ENCODE data around the gene STARD9.
A peak's percentile ranks its signal among the peaks of the same experiment; 100 is the strongest.

Gene STARD9

DNA sequence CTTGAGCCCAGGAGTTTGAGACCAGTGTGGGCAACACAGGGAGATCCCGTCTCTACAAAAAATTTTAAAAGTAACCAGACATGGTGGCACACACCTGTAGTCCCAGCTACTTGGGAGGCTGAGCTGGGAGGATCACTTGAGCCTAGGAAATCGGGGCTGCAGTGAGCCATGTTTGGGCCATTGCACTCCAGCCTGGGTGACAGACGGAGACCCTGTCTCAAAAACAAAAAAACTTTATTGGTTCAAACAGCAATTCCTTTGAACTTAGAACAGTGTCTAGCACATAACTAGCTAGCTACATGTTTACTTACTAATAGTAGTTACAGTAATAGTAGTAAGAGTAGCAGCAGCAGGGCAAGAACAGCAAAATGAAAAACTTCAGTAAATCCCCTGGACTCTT, 16.7 kb upstream of the STARD9 start:
- no peak overlapping the region for H3K9ac ChIP-seq (ENCODE audit: low read depth, low read length)
- no peak overlapping the region for H3K4me2 ChIP-seq (ENCODE audit: low read length)
- H3K27me3 ChIP-seq (ENCODE audit: control insufficient read depth, insufficient read depth, low read length), result no peaks in the 10 kb centered on the region
- peaks cover 26% of the 10 kb centered on the region for H3K36me3 ChIP-seq (ENCODE audit: insufficient read depth, low read length)
- H3K4me1 ChIP-seq (ENCODE audit: control insufficient read depth, insufficient read depth, low read length), result no peaks in the 10 kb centered on the region
- H3K9me3 ChIP-seq (replicated peaks; ENCODE audit: low read length), result no peaks in the 10 kb centered on the region
- no peak overlapping the region for H3K4me3 ChIP-seq (ENCODE audit: low read length)

DNA sequence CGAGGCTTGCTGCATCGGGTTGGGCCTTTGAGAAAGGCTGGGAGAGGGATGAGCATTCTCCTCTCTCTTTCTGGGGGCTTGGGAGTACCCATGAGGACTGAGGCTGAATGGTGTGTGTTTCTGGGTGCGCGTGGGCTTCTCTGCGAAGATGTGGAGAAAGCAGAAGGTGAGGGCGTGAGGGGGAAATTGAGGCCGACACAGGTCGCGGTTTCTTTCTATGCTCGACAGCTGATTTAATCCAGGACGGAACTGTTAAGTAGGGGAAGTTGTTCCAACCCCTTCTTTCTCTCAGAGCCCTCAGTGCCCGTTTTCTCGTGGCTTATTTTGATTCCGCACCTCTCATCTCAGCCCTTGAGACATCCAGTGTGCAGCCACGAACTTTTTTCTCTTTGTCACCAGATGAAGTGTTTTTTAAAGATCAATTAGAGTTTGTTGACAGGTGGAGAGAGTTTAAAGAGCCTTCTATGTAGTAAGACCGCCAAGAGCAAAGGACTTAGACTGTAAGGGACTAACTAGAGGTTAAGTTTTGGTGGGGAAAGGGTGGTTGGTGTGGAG, 711 bp downstream of the STARD9 start:
- Histone ChIP-seq H3K4me3 (ENCODE audit: low read length) (peak overlapping the region; percentile 89), H3K27me3 (ENCODE audit: control insufficient read depth, insufficient read depth, low read length) (peaks cover 5% of the 10 kb centered on the region), H3K4me2 (ENCODE audit: low read length) (peak overlapping the region; percentile 94), H3K9me3 (replicated peaks; ENCODE audit: low read length) (no peaks in the 10 kb centered on the region), H3K9ac (ENCODE audit: low read depth, low read length) (peak overlapping the region; percentile 85), H3K36me3 (ENCODE audit: insufficient read depth, low read length) (no peaks in the 10 kb centered on the region), H3K4me1 (ENCODE audit: control insufficient read depth, insufficient read depth, low read length) (peaks cover 29% of the 10 kb centered on the region)

- no peaks in the 10 kb centered on the region for H3K9me3 ChIP-seq (replicated peaks; ENCODE audit: low read length)
- peaks cover 5% of the 10 kb centered on the region for H3K27me3 ChIP-seq (ENCODE audit: control insufficient read depth, insufficient read depth, low read length)
- H3K9ac ChIP-seq (ENCODE audit: low read depth, low read length), result no peak overlapping the region
- H3K4me1 ChIP-seq (ENCODE audit: control insufficient read depth, insufficient read depth, low read length), result peaks cover 31% of the 10 kb centered on the region
- no peak overlapping the region for H3K4me3 ChIP-seq (ENCODE audit: low read length)
- no peaks in the 10 kb centered on the region for H3K36me3 ChIP-seq (ENCODE audit: insufficient read depth, low read length)
- H3K4me2 ChIP-seq (ENCODE audit: low read length), result peak overlapping the region; percentile 94
Measured at GRCh38 chr15:42576776-42577175, 1.4 kb downstream of the STARD9 start.

GRCh38 chr15:42577514-42578031, 2.2 kb downstream of the STARD9 start:
- Histone ChIP-seq H3K4me3 (ENCODE audit: low read length) (peak overlapping the region; percentile 49), H3K36me3 (ENCODE audit: insufficient read depth, low read length) (no peaks in the 10 kb centered on the region), H3K4me2 (ENCODE audit: low read length) (peak overlapping the region; percentile 75), H3K9me3 (replicated peaks; ENCODE audit: low read length) (no peaks in the 10 kb centered on the region), H3K9ac (ENCODE audit: low read depth, low read length) (no peak overlapping the region), H3K4me1 (ENCODE audit: control insufficient read depth, insufficient read depth, low read length) (peaks cover 35% of the 10 kb centered on the region), H3K27me3 (ENCODE audit: control insufficient read depth, insufficient read depth, low read length) (peaks cover 5% of the 10 kb centered on the region)

DNA sequence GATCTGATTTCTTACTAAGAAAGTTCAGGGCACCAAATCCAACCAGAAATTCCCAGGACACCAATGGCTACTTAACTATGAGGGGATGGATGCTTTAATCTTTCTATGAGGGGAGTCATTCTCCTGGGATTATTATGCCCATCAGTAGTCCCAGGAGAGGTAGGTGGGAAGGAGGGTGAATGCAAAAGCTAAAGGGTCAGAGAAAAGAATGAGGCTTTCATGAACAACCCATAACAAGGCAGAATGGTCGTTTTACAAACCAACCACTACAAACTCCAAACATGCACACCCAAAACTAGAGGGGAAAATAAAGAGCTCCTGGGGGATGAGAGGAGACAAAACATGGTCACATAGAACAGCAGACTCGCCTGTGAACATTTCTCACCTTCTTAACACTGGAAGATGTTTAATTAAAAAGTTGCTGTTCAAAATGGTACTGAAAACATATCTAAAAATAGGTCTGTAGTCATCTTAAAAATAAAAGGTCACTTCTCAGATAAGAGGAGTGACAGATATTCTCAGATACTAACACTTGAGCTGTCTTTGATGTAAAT, 3.7 kb downstream of the STARD9 start:
- no peaks in the 10 kb centered on the region for H3K9me3 ChIP-seq (replicated peaks; ENCODE audit: low read length)
- H3K36me3 ChIP-seq (ENCODE audit: insufficient read depth, low read length), result no peaks in the 10 kb centered on the region
- no peak overlapping the region for H3K4me3 ChIP-seq (ENCODE audit: low read length)
- peaks cover 5% of the 10 kb centered on the region for H3K27me3 ChIP-seq (ENCODE audit: control insufficient read depth, insufficient read depth, low read length)
- H3K9ac ChIP-seq (ENCODE audit: low read depth, low read length), result no peak overlapping the region
- no peak overlapping the region for H3K4me2 ChIP-seq (ENCODE audit: low read length)
- H3K4me1 ChIP-seq (ENCODE audit: control insufficient read depth, insufficient read depth, low read length), result peaks cover 35% of the 10 kb centered on the region

- H3K4me1 ChIP-seq (ENCODE audit: control insufficient read depth, insufficient read depth, low read length), result peaks cover 23% of the 10 kb centered on the region
- peak overlapping the region; percentile 71 for H3K9ac ChIP-seq (ENCODE audit: low read depth, low read length)
- no peaks in the 10 kb centered on the region for H3K9me3 ChIP-seq (replicated peaks; ENCODE audit: low read length)
- peaks cover 5% of the 10 kb centered on the region for H3K27me3 ChIP-seq (ENCODE audit: control insufficient read depth, insufficient read depth, low read length)
- peak overlapping the region; percentile 70 for H3K4me3 ChIP-seq (ENCODE audit: low read length)
- peak overlapping the region; percentile 90 for H3K4me2 ChIP-seq (ENCODE audit: low read length)
- H3K36me3 ChIP-seq (ENCODE audit: insufficient read depth, low read length), result no peaks in the 10 kb centered on the region
Measured at GRCh38 chr15:42581272-42581730, 5.9 kb downstream of the STARD9 start.

DNA sequence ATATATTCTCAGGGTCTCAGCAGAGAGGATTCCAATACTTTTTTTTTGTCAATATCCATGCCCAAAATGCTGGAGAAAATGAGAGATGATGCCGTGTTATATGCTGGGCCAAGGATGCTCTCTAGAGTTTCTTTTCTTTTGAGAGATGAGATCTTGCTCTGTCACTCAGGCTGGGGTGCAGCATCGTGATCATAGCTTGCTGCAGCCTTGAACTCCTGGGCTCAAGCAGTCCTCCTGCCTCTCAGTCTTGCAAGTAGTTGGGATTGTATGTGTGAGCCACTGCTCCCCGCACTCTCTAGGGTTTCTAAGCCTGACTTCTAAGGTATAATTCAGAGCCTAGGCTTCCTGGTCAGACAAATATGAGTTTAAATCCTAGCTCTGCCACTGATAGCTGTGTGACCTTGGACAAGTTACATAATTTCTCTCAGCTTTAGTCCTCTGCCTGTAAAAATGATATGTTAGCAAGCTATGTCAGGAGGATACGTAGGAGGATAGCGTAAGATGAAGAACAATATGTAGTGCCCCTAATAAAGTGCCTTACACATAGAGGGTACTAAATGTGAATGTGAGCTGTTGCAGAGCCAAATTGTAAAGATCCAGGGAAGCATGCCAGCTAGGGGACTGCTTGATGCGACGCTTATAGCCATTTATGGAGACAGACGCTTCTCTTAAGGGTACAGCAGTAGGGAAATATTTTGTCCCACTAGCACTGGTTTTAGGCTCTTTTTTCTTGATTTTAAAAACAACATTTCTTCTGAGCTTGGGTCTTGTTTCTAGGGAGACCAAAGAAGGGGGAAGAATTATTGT, 7.4 kb downstream of the STARD9 start:
- Histone ChIP-seq H3K27me3 (ENCODE audit: control insufficient read depth, insufficient read depth, low read length) (peaks cover 5% of the 10 kb centered on the region), H3K9me3 (replicated peaks; ENCODE audit: low read length) (no peaks in the 10 kb centered on the region), H3K9ac (ENCODE audit: low read depth, low read length) (no peak overlapping the region), H3K4me2 (ENCODE audit: low read length) (no peak overlapping the region), H3K4me1 (ENCODE audit: control insufficient read depth, insufficient read depth, low read length) (peaks cover 12% of the 10 kb centered on the region), H3K36me3 (ENCODE audit: insufficient read depth, low read length) (no peaks in the 10 kb centered on the region), H3K4me3 (ENCODE audit: low read length) (no peak overlapping the region)

- Histone ChIP-seq H3K27me3 (ENCODE audit: control insufficient read depth, insufficient read depth, low read length) (peaks cover 5% of the 10 kb centered on the region), H3K9ac (ENCODE audit: low read depth, low read length) (no peak overlapping the region), H3K36me3 (ENCODE audit: insufficient read depth, low read length) (no peaks in the 10 kb centered on the region), H3K4me2 (ENCODE audit: low read length) (no peak overlapping the region), H3K4me3 (ENCODE audit: low read length) (no peak overlapping the region), H3K4me1 (ENCODE audit: control insufficient read depth, insufficient read depth, low read length) (peaks cover 6% of the 10 kb centered on the region), H3K9me3 (replicated peaks; ENCODE audit: low read length) (no peaks in the 10 kb centered on the region)
Measured at GRCh38 chr15:42584031-42584765, 8.8 kb downstream of the STARD9 start.

GRCh38 chr15:42590619-42591237, 15.3 kb downstream of the STARD9 start:
- no peak overlapping the region for H3K4me2 ChIP-seq (ENCODE audit: low read length)
- H3K4me3 ChIP-seq (ENCODE audit: low read length), result no peak overlapping the region
- no peaks in the 10 kb centered on the region for H3K9me3 ChIP-seq (replicated peaks; ENCODE audit: low read length)
- H3K27me3 ChIP-seq (ENCODE audit: control insufficient read depth, insufficient read depth, low read length), result no peaks in the 10 kb centered on the region
- no peaks in the 10 kb centered on the region for H3K36me3 ChIP-seq (ENCODE audit: insufficient read depth, low read length)
- H3K4me1 ChIP-seq (ENCODE audit: control insufficient read depth, insufficient read depth, low read length), result peaks cover 4% of the 10 kb centered on the region
- no peak overlapping the region for H3K9ac ChIP-seq (ENCODE audit: low read depth, low read length)

DNA sequence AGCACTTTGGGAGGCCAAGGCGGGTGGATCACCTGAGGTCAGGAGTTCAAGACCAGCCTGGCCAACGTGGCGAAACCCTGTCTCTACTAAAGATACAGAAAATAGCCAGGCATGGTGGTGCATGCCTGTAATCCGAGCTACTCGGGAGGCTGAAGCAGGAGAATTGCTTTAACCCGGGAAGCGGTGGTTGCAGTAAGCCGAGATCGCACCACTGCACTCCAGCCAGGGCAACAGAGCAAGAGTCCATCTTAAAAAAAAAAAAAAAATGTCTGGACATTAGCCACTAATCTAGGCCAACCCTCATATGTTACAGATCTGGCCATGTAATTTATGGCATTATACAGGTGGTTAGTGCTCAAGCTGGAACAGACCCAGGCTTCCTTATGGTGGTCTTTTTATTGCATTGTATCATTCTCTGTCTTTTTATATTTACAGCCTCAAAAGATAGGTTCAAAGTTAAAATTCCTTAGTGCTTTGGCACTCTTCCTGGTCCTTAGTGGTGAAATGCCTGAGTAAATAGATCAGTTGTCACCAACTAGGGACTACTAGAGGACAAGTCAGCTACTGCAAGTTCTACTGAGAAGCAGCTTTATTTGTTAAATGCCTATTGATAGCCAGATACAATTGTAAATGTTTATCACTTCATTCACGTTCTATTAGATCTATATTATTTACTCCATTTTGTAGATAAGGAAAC, 16.0 kb downstream of the STARD9 start:
- Histone ChIP-seq H3K9me3 (replicated peaks; ENCODE audit: low read length) (no peaks in the 10 kb centered on the region), H3K27me3 (ENCODE audit: control insufficient read depth, insufficient read depth, low read length) (no peaks in the 10 kb centered on the region), H3K9ac (ENCODE audit: low read depth, low read length) (no peak overlapping the region), H3K36me3 (ENCODE audit: insufficient read depth, low read length) (no peaks in the 10 kb centered on the region), H3K4me1 (ENCODE audit: control insufficient read depth, insufficient read depth, low read length) (peaks cover 4% of the 10 kb centered on the region), H3K4me3 (ENCODE audit: low read length) (no peak overlapping the region), H3K4me2 (ENCODE audit: low read length) (no peak overlapping the region)

Measured in skeletal muscle satellite cell (primary cell).